Liver (tissue), 9 donors: ENCODE results near the gene BCLAF1. TPM values are rescaled to one million over a fixed set of nuclear protein-coding genes. Genes with fewer than 3 reads are reported as not detected.

Experiments used
- DNase-seq: peaks from one replicate; pipeline ENCODE4 v3.0.0-alpha.2; 2017; ENCODE audit warnings: low spot score
- H3K27ac ChIP-seq, 2 donors: one replicate each; pipeline ENCODE4 v1.7.0; 2013; ENCODE audit warnings: inconsistent platforms in 2 of 2, low read length in 2 of 2, control low read depth in 1 of 2, low read depth in 1 of 2, mild to moderate bottlenecking in 1 of 2
- H3K27me3 ChIP-seq, 4 donors: one replicate each; pipeline versions ENCODE4 v1.6.1 to v1.7.0; 2013; ENCODE audit warnings: low read length in 3 of 4, inconsistent platforms in 1 of 4, mild to moderate bottlenecking in 1 of 4, moderate library complexity in 1 of 4; ENCODE audit not compliant: control insufficient read depth in 4 of 4, insufficient read depth in 4 of 4
- H3K36me3 ChIP-seq, 4 donors: one replicate each; pipeline versions ENCODE4 v1.6.1 to v1.7.0; 2013; ENCODE audit warnings: low read length in 3 of 4, mild to moderate bottlenecking in 3 of 4, low read depth in 1 of 4, moderate library complexity in 1 of 4; ENCODE audit not compliant: control insufficient read depth in 4 of 4, insufficient read depth in 3 of 4
- H3K4me1 ChIP-seq, 4 donors: one replicate each; pipeline versions ENCODE4 v1.6.1 to v1.7.0; 2013; ENCODE audit warnings: low read length in 3 of 4, mild to moderate bottlenecking in 3 of 4, moderate library complexity in 1 of 4; ENCODE audit not compliant: control insufficient read depth in 4 of 4, insufficient read depth in 4 of 4
- H3K4me3 ChIP-seq, 3 donors: one replicate each; pipeline versions ENCODE4 v1.6.1 to v1.7.0; 2013; ENCODE audit warnings: low read length in 3 of 3, control low read depth in 1 of 3, low read depth in 1 of 3, mild to moderate bottlenecking in 1 of 3
- H3K9ac ChIP-seq, 2 donors: one replicate each; pipeline ENCODE4 v1.7.0; 2013; ENCODE audit warnings: low read length in 2 of 2, mild to moderate bottlenecking in 2 of 2, moderate library complexity in 2 of 2, control low read depth in 1 of 2, low read depth in 1 of 2
- H3K9me3 ChIP-seq, 4 donors: one replicate each; pipeline versions ENCODE4 v1.6.1 to v1.7.0; 2013; ENCODE audit warnings: low read length in 3 of 4; ENCODE audit not compliant: control insufficient read depth in 4 of 4
- CTCF ChIP-seq: fragments of 150-350 bp; IDR thresholded peaks from 2 replicates; pipeline ENCODE4 v1.5.1; 2017; ENCODE audit warnings: improper control_type of control experiment, low read depth, low read length; ENCODE audit not compliant: missing input control
- FOXA1 ChIP-seq: IDR thresholded peaks from 2 replicates; pipeline ENCODE4 v1.6.1; 2016; ENCODE audit warnings: antibody characterized with exemption
- FOXA2 ChIP-seq: IDR thresholded peaks from 2 replicates; pipeline ENCODE4 v1.6.1; 2016; ENCODE audit warnings: antibody characterized with exemption
- GABPA ChIP-seq, 2 donors: IDR thresholded peaks in 1 of 2; conservative IDR thresholded peaks in 1 of 2; 2 replicates each; pipeline ENCODE4 v1.6.1; 2016; ENCODE audit warnings: antibody characterized with exemption in 2 of 2, mild to moderate bottlenecking in 1 of 2, moderate library complexity in 1 of 2
- HNF4A ChIP-seq, 2 donors: conservative IDR thresholded peaks; 2 replicates each; pipeline ENCODE4 v1.6.1; 2016; ENCODE audit warnings: antibody characterized with exemption in 2 of 2, mild to moderate bottlenecking in 2 of 2
- HNF4G ChIP-seq: IDR thresholded peaks from 2 replicates; pipeline ENCODE4 v1.6.1; 2016; ENCODE audit warnings: antibody characterized with exemption
- JUND ChIP-seq, 2 donors: IDR thresholded peaks; 2 replicates each; pipeline ENCODE4 v1.6.1; 2016; ENCODE audit warnings: antibody characterized with exemption in 2 of 2
- MAX ChIP-seq: IDR thresholded peaks from 2 replicates; pipeline ENCODE4 v1.6.1; 2016; ENCODE audit warnings: antibody characterized with exemption
- RAD21 ChIP-seq, 2 donors: IDR thresholded peaks; 2 replicates each; pipeline ENCODE4 v1.6.1; 2016; ENCODE audit warnings: antibody characterized with exemption in 2 of 2, mild to moderate bottlenecking in 2 of 2
- REST ChIP-seq: IDR thresholded peaks from 2 replicates; pipeline ENCODE4 v1.6.1; 2016; ENCODE audit warnings: antibody characterized with exemption, mild to moderate bottlenecking
- SP1 ChIP-seq: IDR thresholded peaks from 2 replicates; pipeline ENCODE4 v1.6.1; 2018; ENCODE audit warnings: antibody characterized with exemption, mild to moderate bottlenecking
- TAF1 ChIP-seq: conservative IDR thresholded peaks from 2 replicates; pipeline ENCODE4 v1.6.1; 2016; ENCODE audit warnings: antibody characterized with exemption, mild to moderate bottlenecking
- YY1 ChIP-seq: IDR thresholded peaks from 2 replicates; pipeline ENCODE4 v1.6.1; 2016; ENCODE audit warnings: antibody characterized with exemption, mild to moderate bottlenecking
- ZBTB33 ChIP-seq: IDR thresholded peaks from 2 replicates; pipeline ENCODE4 v1.6.1; 2016; ENCODE audit warnings: antibody characterized with exemption
- WGBS: extraction: QIAGEN DNeasy Blood & Tissue Kit; methylation state at CpG from one replicate; pipeline ENCODE4 v1.1.7; 2013; 5-methylcytosine and 5-hydroxymethylcytosine counted together
- polyA plus RNA-seq, 2 donors: library from polyadenylated mRNA; stranded (reverse) in 1 of 2; unstranded in 1 of 2; fragments of 200-250 nt in 1 of 2; fragments of >200 nt in 1 of 2; fragmentation: Nextera tagmentation in 1 of 2; extraction: Ambion mirVana in 1 of 2; gene quantifications; one replicate each; pipeline versions ENCODE4 v1.2.1 to v1.2.3, GENCODE V29; 2013 to 2015
- total RNA-seq, 2 donors: library from RNA; depleted of rRNA; stranded (reverse); fragments of >200 nt; gene quantifications; one replicate each; pipeline ENCODE4 v1.2.3, GENCODE V29; 2014
- donor health status: healthy.
- donor health status: healthy.
- donor health status: healthy.
- donor health status: healthy.
- donor health status: healthy.

The BCLAF1 gene
- total and polyA plus RNA-seq, 4 donors, result 11.7 to 60.5 (median 38.0) TPM

GRCh38 chr6:136304410-136304809 lies 14.8 kb upstream of the BCLAF1 start:
- no peaks in the 10 kb centered on the region for H3K36me3 ChIP-seq

More at GRCh38 chr6:136304410-136304809, 14.8 kb upstream of the BCLAF1 start:
- WGBS, result 96% methylated on average over 4 of the region's 4 CpGs
- Histone ChIP-seq H3K4me1 (no peaks in the 10 kb centered on the region), H3K27ac (no peak overlapping the region), H3K9ac (no peak overlapping the region), H3K9me3 (no peaks in the 10 kb centered on the region), H3K4me3 (no peak overlapping the region), H3K27me3 (no peaks in the 10 kb centered on the region)
- DNase-seq, result no peak
- TF ChIP-seq SP1, result no peak
- no peak for TF ChIP-seq HNF4A (conservative IDR thresholded peaks at IDR 0.05)
- TF ChIP-seq ZBTB33, result no peak
- TF ChIP-seq YY1, result no peak
- no peak for TF ChIP-seq TAF1
- TF ChIP-seq FOXA1, result no peak
- no peak for TF ChIP-seq RAD21 (IDR thresholded peaks at IDR 0.05)
- TF ChIP-seq FOXA2, result no peak
- TF ChIP-seq MAX, result no peak
- TF ChIP-seq REST, result no peak
- TF ChIP-seq CTCF, result no peak
- no peak for TF ChIP-seq HNF4G
- no peak for TF ChIP-seq JUND (IDR thresholded peaks at IDR 0.05)
- no peak for TF ChIP-seq GABPA (IDR thresholded peaks at IDR 0.05 in 1 of 2, conservative IDR thresholded peaks at IDR 0.05 in 1 of 2)
